HL-60 (cell line): Measurements from ENCODE around the gene IMP4.

ENCODE experiments used
- GABPA ChIP-seq: IDR thresholded peaks from 2 replicates; pipeline ENCODE4 v1.6.1; 2012; ENCODE audit warnings: low read depth
- POLR2AphosphoS5 ChIP-seq: IDR thresholded peaks from 2 replicates; pipeline ENCODE4 v1.6.1; 2012; ENCODE audit warnings: low read depth
- REST ChIP-seq: IDR thresholded peaks from 2 replicates; pipeline ENCODE4 v1.6.1; 2012; ENCODE audit warnings: low read depth; ENCODE audit not compliant: insufficient replicate concordance
- TF ChIP-seq, protein P1 (sequence below): IDR thresholded peaks from one replicate; pipeline ENCODE4 v1.5.1; 2011; ENCODE audit warnings: low read length, control low read depth, inconsistent platforms; ENCODE audit not compliant: insufficient read depth

DNA sequence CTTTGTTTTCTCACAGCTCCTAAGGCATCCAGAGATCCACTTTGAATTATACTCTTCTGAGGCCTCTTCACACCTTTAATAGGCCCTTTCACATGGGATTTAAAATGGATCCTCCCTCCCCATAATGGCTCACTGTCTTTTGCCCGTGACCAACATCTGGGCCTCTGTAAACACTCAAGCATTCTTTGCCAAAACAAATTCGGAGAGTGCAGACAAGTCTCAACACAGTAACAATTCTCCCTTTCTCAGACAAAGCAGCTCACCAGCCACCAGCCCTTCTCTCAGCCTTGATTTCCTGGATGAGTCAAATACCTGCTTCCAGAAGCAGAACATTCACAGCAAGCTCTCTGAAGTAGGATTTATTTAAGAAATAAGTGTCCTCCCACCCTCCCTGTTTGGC is 14.0 kb upstream of the IMP4 start:
- TF ChIP-seq POLR2AphosphoS5 (no peak), REST (no peak), GABPA (no peak)
- TF ChIP-seq, protein P1, sequence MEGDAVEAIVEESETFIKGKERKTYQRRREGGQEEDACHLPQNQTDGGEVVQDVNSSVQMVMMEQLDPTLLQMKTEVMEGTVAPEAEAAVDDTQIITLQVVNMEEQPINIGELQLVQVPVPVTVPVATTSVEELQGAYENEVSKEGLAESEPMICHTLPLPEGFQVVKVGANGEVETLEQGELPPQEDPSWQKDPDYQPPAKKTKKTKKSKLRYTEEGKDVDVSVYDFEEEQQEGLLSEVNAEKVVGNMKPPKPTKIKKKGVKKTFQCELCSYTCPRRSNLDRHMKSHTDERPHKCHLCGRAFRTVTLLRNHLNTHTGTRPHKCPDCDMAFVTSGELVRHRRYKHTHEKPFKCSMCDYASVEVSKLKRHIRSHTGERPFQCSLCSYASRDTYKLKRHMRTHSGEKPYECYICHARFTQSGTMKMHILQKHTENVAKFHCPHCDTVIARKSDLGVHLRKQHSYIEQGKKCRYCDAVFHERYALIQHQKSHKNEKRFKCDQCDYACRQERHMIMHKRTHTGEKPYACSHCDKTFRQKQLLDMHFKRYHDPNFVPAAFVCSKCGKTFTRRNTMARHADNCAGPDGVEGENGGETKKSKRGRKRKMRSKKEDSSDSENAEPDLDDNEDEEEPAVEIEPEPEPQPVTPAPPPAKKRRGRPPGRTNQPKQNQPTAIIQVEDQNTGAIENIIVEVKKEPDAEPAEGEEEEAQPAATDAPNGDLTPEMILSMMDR, result no peak
